H1 (cell line): Measurements from ENCODE around the gene THBS3. TPM values are rescaled to one million over a fixed set of nuclear protein-coding genes. Genes with fewer than 3 reads are reported as not detected.

Experiments used
- CTCF ChIA-PET: fragments of 300-600 bp; sonication (Branson Sonifier 250); formaldehyde crosslinking; loops from one replicate; lab custom pipeline; 2021; ENCODE audit not compliant: partially characterized antibody; lab: Charles Lee
- POLR2A ChIA-PET: fragments of 300-600 bp; sonication (Branson Sonifier 250); formaldehyde crosslinking; loops from one replicate; lab custom pipeline; 2021; ENCODE audit warnings: inconsistent platforms; ENCODE audit not compliant: partially characterized antibody; lab: Charles Lee
- DNase-seq, 2 experiments: peaks; one replicate each; pipeline versions ENCODE4 v3.0.0 to v3.0.0-alpha.2; 2010 to 2022; ENCODE audit warnings: low spot score in 2 of 2, low read depth in 1 of 2, mixed read lengths in 1 of 2
- FAIRE-seq: peaks from 2 replicates; lab custom pipeline; 2011; peaks lifted over from hg19 to GRCh38; lab: Jason Lieb, UNC
- H2AFZ ChIP-seq: 2 replicates; pipeline ENCODE4 v1.8.1; 2012; ENCODE audit warnings: low read length, inconsistent platforms
- H2AK5ac ChIP-seq: 2 replicates; pipeline ENCODE4 v1.6.1; 2013; ENCODE audit warnings: low read depth, low read length
- H2BK120ac ChIP-seq: replicated peaks from 2 replicates; pipeline ENCODE3; 2013; ENCODE audit warnings: low read depth, low read length, inconsistent platforms
- H2BK12ac ChIP-seq: 2 replicates; pipeline ENCODE4 v1.6.1; 2013; ENCODE audit warnings: low read depth, low read length
- H2BK15ac ChIP-seq: 2 replicates; pipeline ENCODE4 v1.6.1; 2013; ENCODE audit warnings: low read length
- H2BK20ac ChIP-seq: 2 replicates; pipeline ENCODE4 v1.6.1; 2013; ENCODE audit warnings: low read length
- H2BK5ac ChIP-seq: 2 replicates; pipeline ENCODE4 v1.6.1; 2013; ENCODE audit warnings: low read depth, low read length
- H3K14ac ChIP-seq: 2 replicates; pipeline ENCODE4 v1.6.1; 2013; ENCODE audit warnings: inconsistent platforms; ENCODE audit not compliant: insufficient read length
- H3K18ac ChIP-seq: 2 replicates; pipeline ENCODE4 v1.6.1; 2013; ENCODE audit warnings: low read length; ENCODE audit errors: extremely low read depth
- H3K23ac ChIP-seq: 2 replicates; pipeline ENCODE4 v1.6.1; 2013; ENCODE audit warnings: inconsistent platforms; ENCODE audit not compliant: insufficient read length
- H3K23me2 ChIP-seq: 2 replicates; pipeline ENCODE4 v1.6.1; 2013; ENCODE audit warnings: low read depth, low read length
- H3K27ac ChIP-seq: 2 replicates; pipeline ENCODE4 v1.6.1; 2011; ENCODE audit warnings: low read depth, low read length, inconsistent platforms
- H3K27me3 ChIP-seq, 4 experiments: replicated peaks in 1 of 4; 1 replicate in 1 of 4; 2 replicates in 3 of 4; pipeline versions ENCODE4 v1.6.1 to v1.8.1; 2011 to 2013; ENCODE audit warnings: low read length in 3 of 4, mild to moderate bottlenecking in 3 of 4, inconsistent platforms in 2 of 4, mixed read lengths in 2 of 4, moderate library complexity in 1 of 4; ENCODE audit not compliant: control insufficient read depth in 3 of 4, insufficient read depth in 3 of 4; ENCODE audit errors: extremely low read depth in 1 of 4
- H3K36me3 ChIP-seq, 4 experiments: 2 replicates each; pipeline versions ENCODE4 v1.6.1 to v1.8.1; 2011 to 2013; ENCODE audit warnings: mild to moderate bottlenecking in 4 of 4, low read length in 3 of 4, moderate library complexity in 2 of 4, control low read depth in 1 of 4, inconsistent platforms in 1 of 4; ENCODE audit not compliant: insufficient read depth in 4 of 4, control insufficient read depth in 2 of 4
- H3K4ac ChIP-seq: replicated peaks from 2 replicates; pipeline ENCODE3; 2013; ENCODE audit warnings: low read length, low read depth, mixed read lengths, inconsistent platforms; ENCODE audit not compliant: insufficient read length
- H3K4me1 ChIP-seq, 4 experiments: replicated peaks in 1 of 4; 1 replicate in 1 of 4; 2 replicates in 3 of 4; pipeline versions ENCODE4 v1.6.1 to v1.8.1; 2011 to 2013; ENCODE audit warnings: low read length in 3 of 4, inconsistent platforms in 2 of 4, mixed read lengths in 1 of 4; ENCODE audit not compliant: insufficient read depth in 4 of 4, control insufficient read depth in 3 of 4
- H3K4me2 ChIP-seq, 2 experiments: 2 replicates each; pipeline versions ENCODE4 v1.6.1 to v1.8.1; 2011 to 2013; ENCODE audit warnings: low read depth in 2 of 2, low read length in 2 of 2, control low read depth in 1 of 2, inconsistent platforms in 1 of 2, mild to moderate bottlenecking in 1 of 2; ENCODE audit not compliant: insufficient read depth in 1 of 2
- H3K4me3 ChIP-seq, 4 experiments: fragments of 200-600, 300-600 bp in 1 of 4; sonication (generic), shearing (Covaris generic), sonication (Bioruptor Twin) in 1 of 4; 2 replicates each; pipeline versions ENCODE4 v1.5.1 to v1.8.1; 2011 to 2016; ENCODE audit warnings: low read length in 4 of 4, low read depth in 3 of 4, control low read depth in 2 of 4, inconsistent platforms in 2 of 4, mild to moderate bottlenecking in 2 of 4, mixed read lengths in 1 of 4, moderate library complexity in 1 of 4; ENCODE audit not compliant: insufficient read depth in 2 of 4; ENCODE audit errors: extremely low read depth in 1 of 4
- H3K56ac ChIP-seq: replicated peaks from 2 replicates; pipeline ENCODE3; 2013; ENCODE audit warnings: low read depth, mild to moderate bottlenecking, mixed read lengths, low read length, inconsistent platforms; ENCODE audit not compliant: insufficient read length
- H3K79me1 ChIP-seq: 2 replicates; pipeline ENCODE4 v1.6.1; 2013; ENCODE audit warnings: low read depth, low read length, control low read depth
- H3K79me2 ChIP-seq, 2 experiments: 2 replicates each; pipeline versions ENCODE4 v1.6.1 to v1.8.1; 2012 to 2013; ENCODE audit warnings: low read length in 2 of 2, mild to moderate bottlenecking in 2 of 2, inconsistent platforms in 1 of 2; ENCODE audit not compliant: insufficient read depth in 2 of 2, control insufficient read depth in 1 of 2
- H3K9ac ChIP-seq, 4 experiments: replicated peaks in 1 of 4; 1 replicate in 1 of 4; 2 replicates in 3 of 4; pipeline versions ENCODE4 v1.6.1 to v1.8.1; 2011 to 2013; ENCODE audit warnings: low read depth in 3 of 4, low read length in 3 of 4, control low read depth in 2 of 4, mild to moderate bottlenecking in 2 of 4, moderate library complexity in 2 of 4, inconsistent platforms in 1 of 4; ENCODE audit errors: extremely low read depth in 1 of 4
- H3K9me3 ChIP-seq, 2 experiments: 2 replicates each; pipeline versions ENCODE4 v1.6.1 to v1.8.1; 2012 to 2013; ENCODE audit warnings: mild to moderate bottlenecking in 2 of 2, moderate library complexity in 2 of 2, control low read depth in 1 of 2, inconsistent platforms in 1 of 2, low read depth in 1 of 2, low read length in 1 of 2, mixed read lengths in 1 of 2; ENCODE audit not compliant: insufficient read depth in 2 of 2
- H4K20me1 ChIP-seq, 2 experiments: replicated peaks in 1 of 2; 2 replicates each; pipeline versions ENCODE3 to v1.8.1; 2011 to 2013; ENCODE audit warnings: inconsistent platforms in 2 of 2, low read length in 2 of 2, mild to moderate bottlenecking in 1 of 2; ENCODE audit not compliant: insufficient read depth in 2 of 2, control insufficient read depth in 1 of 2
- H4K5ac ChIP-seq: 2 replicates; pipeline ENCODE4 v1.6.1; 2013; ENCODE audit warnings: low read length, low read depth, mixed read lengths, inconsistent platforms; ENCODE audit not compliant: insufficient read length
- H4K8ac ChIP-seq: 2 replicates; pipeline ENCODE4 v1.8.0; 2013; ENCODE audit warnings: mild to moderate bottlenecking, moderate library complexity, low read length, inconsistent platforms; ENCODE audit not compliant: insufficient read depth; ENCODE audit errors: extremely low read depth
- H4K91ac ChIP-seq: replicated peaks from 2 replicates; pipeline ENCODE3; 2013; ENCODE audit warnings: low read length, mixed read lengths, inconsistent platforms; ENCODE audit not compliant: insufficient read length
- CBX5 ChIP-seq: fragments of 300-800, 300-1000 bp; sonication (generic); IDR thresholded peaks from 2 replicates; pipeline ENCODE4 v1.7.1; 2016; ENCODE audit warnings: antibody characterized with exemption, low read length, low read depth
- EP300 ChIP-seq, 2 experiments: IDR thresholded peaks; 1 replicate in 1 of 2; 2 replicates in 1 of 2; pipeline ENCODE4 v1.6.1; 2011 to 2012; ENCODE audit warnings: low read depth in 2 of 2, low read length in 2 of 2, mild to moderate bottlenecking in 2 of 2, borderline replicate concordance in 1 of 2, inconsistent platforms in 1 of 2, moderate library complexity in 1 of 2
- EZH2 ChIP-seq: fragments of 200-600 bp; sonication (generic); IDR thresholded peaks from 2 replicates; pipeline ENCODE4 v1.7.1; 2012; ENCODE audit warnings: low read depth, mild to moderate bottlenecking, moderate library complexity, low read length, inconsistent platforms; ENCODE audit not compliant: severe bottlenecking
- HDAC6 ChIP-seq: IDR thresholded peaks from one replicate; pipeline ENCODE4 v1.7.1; 2012; ENCODE audit warnings: low read depth, mild to moderate bottlenecking, inconsistent platforms, low read length, moderate library complexity
- KDM1A ChIP-seq: fragments of 200-600, 300-600 bp; sonication (generic); IDR thresholded peaks from 2 replicates; pipeline ENCODE4 v1.7.1; 2016; ENCODE audit warnings: mild to moderate bottlenecking, low read length, borderline replicate concordance
- NRF1 ChIP-seq: IDR thresholded peaks from 2 replicates; pipeline ENCODE4 v1.6.1; 2011; ENCODE audit warnings: mild to moderate bottlenecking, low read depth, low read length, improper control_type of control experiment
- RFX5 ChIP-seq: IDR thresholded peaks from 2 replicates; pipeline ENCODE4 v1.6.1; 2011; ENCODE audit warnings: low read depth, low read length, improper control_type of control experiment, borderline replicate concordance
- SAP30 ChIP-seq: fragments of 300-600 bp; sonication (generic); IDR thresholded peaks from 2 replicates; pipeline ENCODE4 v1.7.1; 2012; ENCODE audit warnings: low read length, moderate library complexity, mild to moderate bottlenecking, inconsistent platforms; ENCODE audit not compliant: insufficient read depth, insufficient replicate concordance
- SIN3A ChIP-seq, 2 experiments: IDR thresholded peaks in 1 of 2; conservative IDR thresholded peaks in 1 of 2; 2 replicates each; pipeline ENCODE4 v1.6.1; 2011 to 2012; ENCODE audit warnings: low read length in 2 of 2, improper control_type of control experiment in 1 of 2, low read depth in 1 of 2, mild to moderate bottlenecking in 1 of 2
- SP2 ChIP-seq: IDR thresholded peaks from 2 replicates; pipeline ENCODE4 v1.6.1; 2012; ENCODE audit warnings: mild to moderate bottlenecking, low read length, inconsistent platforms
- YY1 ChIP-seq: IDR thresholded peaks from 2 replicates; pipeline ENCODE4 v1.6.1; 2011; ENCODE audit warnings: low read depth, mild to moderate bottlenecking, low read length
- WGBS, 2 experiments: shearing (Covaris generic) in 1 of 2; methylation state at CpG; one replicate each; pipeline versions ENCODE4 v1.1.6 to v1.1.7; 2013 to 2015; ENCODE audit warnings: low lambda C conversion rate in 2 of 2, mixed read lengths in 2 of 2, inconsistent platforms in 1 of 2, low coverage in 1 of 2, missing lambda C conversion rate in 1 of 2; ENCODE audit not compliant: insufficient replicate concordance in 2 of 2, insufficient coverage in 1 of 2, insufficient read length in 1 of 2; ENCODE audit errors: extremely low coverage in 1 of 2, missing lambda C conversion rate in 1 of 2; 5-methylcytosine and 5-hydroxymethylcytosine counted together
- polyA plus RNA-seq, 7 experiments: library from polyadenylated mRNA; depleted of rRNA in 3 of 7; stranded (reverse) in 5 of 7; unstranded in 2 of 7; fragments of >200 nt in 5 of 7; fragments of 200-250 nt in 2 of 7; gene quantifications; 1 replicate in 5 of 7; 2 replicates in 1 of 7; 4 replicates in 1 of 7; pipeline versions ENCODE4 v1.2.1 to v1.2.3, GENCODE V29; 2011 to 2013; ENCODE audit warnings: missing spikeins in 2 of 7, mixed read lengths in 2 of 7
- total RNA-seq: library from RNA; stranded (reverse); fragmentation: NEBNext Ultra II Directional; extraction: Animal tissue kit (Norgen Biotek cat#: 25700); gene quantifications from 2 replicates; pipeline ENCODE4 v1.2.1, GENCODE V29; 2021
- TF ChIP-seq, protein P1 (sequence below): IDR thresholded peaks from 2 replicates; pipeline ENCODE4 v1.6.1; 2011; ENCODE audit warnings: low read length, improper control_type of control experiment

The THBS3 gene
- total and polyA plus RNA-seq, 2 of the 8 experiments (the other 6 are each of a cell fraction or from before 2014, with no cell fraction given): 3.0 to 3.5 TPM

DNA sequence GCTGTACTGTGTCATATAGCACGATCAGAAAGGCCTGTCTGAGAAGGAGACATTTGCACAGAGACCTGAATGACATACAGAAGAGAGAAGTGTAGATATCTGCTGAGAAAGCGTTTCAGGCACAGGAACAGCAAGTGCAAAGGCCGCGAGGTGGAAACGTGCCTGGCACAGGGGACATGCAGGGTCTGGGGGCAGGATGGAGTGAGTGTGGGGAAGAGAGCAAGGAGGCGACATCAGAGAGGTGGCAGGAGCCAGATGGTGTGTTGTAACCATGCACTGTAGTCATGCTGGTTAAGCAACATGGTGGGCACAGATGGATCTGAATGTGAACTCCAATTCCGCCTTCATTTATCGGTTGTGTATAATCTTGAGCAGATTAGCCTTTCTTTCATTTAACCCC is 47.6 kb downstream of the THBS3 start:
- Histone ChIP-seq H4K8ac (no peak overlapping the region), H3K79me2 (no peaks in the 10 kb centered on the region), H4K20me1 (no peaks in the 10 kb centered on the region), H3K36me3 (no peaks in the 10 kb centered on the region), H4K5ac (no peak overlapping the region), H2BK15ac (no peak overlapping the region)
- POLR2A ChIA-PET: interaction anchor here (0.6 kb wide), 1 partner anchor 62 kb away, joined by 3 read pairs; no protein-coding TSS in a partner anchor
- TF ChIP-seq NRF1 (no peak), EP300 (IDR thresholded peaks at IDR 0.05; ENCODE audit: borderline replicate concordance in 1 of 2, low read depth in 2 of 2, low read length in 2 of 2) (no peak), SIN3A (conservative IDR thresholded peaks at IDR 0.05 in 1 of 2, IDR thresholded peaks at IDR 0.05 in 1 of 2; ENCODE audit: low read depth in 1 of 2, low read length in 2 of 2) (no peak), CBX5 (no peak), EZH2 (no peak), SP2 (no peak), KDM1A (no peak), YY1 (no peak), HDAC6 (no peak), SAP30 (no peak), RFX5 (no peak)
- TF ChIP-seq, protein P1, sequence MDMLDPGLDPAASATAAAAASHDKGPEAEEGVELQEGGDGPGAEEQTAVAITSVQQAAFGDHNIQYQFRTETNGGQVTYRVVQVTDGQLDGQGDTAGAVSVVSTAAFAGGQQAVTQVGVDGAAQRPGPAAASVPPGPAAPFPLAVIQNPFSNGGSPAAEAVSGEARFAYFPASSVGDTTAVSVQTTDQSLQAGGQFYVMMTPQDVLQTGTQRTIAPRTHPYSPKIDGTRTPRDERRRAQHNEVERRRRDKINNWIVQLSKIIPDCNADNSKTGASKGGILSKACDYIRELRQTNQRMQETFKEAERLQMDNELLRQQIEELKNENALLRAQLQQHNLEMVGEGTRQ: no peak
- TF ChIP-seq, all 59 proteins: peak for 0
- no peak overlapping the region for H3K14ac ChIP-seq
- DNase-seq (no peak), FAIRE-seq (no peak)
- no peaks in the 10 kb centered on the region for H3K79me1 ChIP-seq
- no peak overlapping the region for H2AK5ac ChIP-seq
- H4K91ac ChIP-seq: no peak overlapping the region
- no peak overlapping the region for H3K56ac ChIP-seq
- H3K9me3 ChIP-seq: no peaks in the 10 kb centered on the region
- H3K4me2 ChIP-seq: no peak overlapping the region
- no peak overlapping the region for H3K18ac ChIP-seq
- H2BK20ac ChIP-seq: no peak overlapping the region
- H3K4me3 ChIP-seq: no peak overlapping the region
- no peak overlapping the region for H2BK120ac ChIP-seq
- no peak overlapping the region for H3K4ac ChIP-seq
- H3K27me3 ChIP-seq: no peaks in the 10 kb centered on the region
- no peak overlapping the region for H3K23ac ChIP-seq
- H2BK5ac ChIP-seq: no peak overlapping the region
- CTCF ChIA-PET: interaction anchor here (1.4 kb wide), 1 partner anchor 68 kb away, joined by 3 read pairs; no protein-coding TSS in a partner anchor
- H3K23me2 ChIP-seq: no peaks in the 10 kb centered on the region; the same call in 1 of the 2 replicates
- no peak overlapping the region for H3K27ac ChIP-seq
- H3K9ac ChIP-seq: no peak overlapping the region
- 89% methylated on average over 8 of the region's 8 CpGs; no CpG with 5 or more reads in 1 of the 2 experiments for WGBS, 2 experiments
- no peak overlapping the region for H2BK12ac ChIP-seq
- H3K4me1 ChIP-seq: no peaks in the 10 kb centered on the region
- H2AFZ ChIP-seq: no peak overlapping the region
